Fibroblast of skin of left quadriceps (primary cell): ENCODE data around the gene EVI2A.

Source experiments
- DNase-seq, 2 experiments: peaks; one replicate each; pipeline ENCODE4 v3.0.0-alpha.2; 2013; ENCODE audit warnings: low read depth in 2 of 2

The EVI2A gene

DNA sequence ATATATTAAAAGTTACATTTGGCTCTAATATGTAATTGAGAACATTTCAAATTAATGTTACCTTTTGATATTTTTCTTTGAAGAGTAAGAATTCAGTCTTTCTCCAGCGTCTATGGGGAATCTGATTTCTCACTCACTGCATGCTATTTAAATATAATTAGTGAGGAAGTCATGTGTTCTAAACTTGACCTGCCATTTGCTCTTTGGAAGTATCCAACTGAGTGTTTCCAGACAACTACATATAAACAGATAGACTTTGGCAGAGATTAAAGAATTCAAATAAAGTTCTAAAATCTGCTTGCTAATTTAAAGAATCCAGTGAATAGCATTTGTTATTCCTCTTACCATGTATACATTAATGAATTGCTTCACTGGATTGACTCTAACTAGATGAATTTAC, 47.9 kb downstream of the EVI2A start:
- no peak for DNase-seq

DNA sequence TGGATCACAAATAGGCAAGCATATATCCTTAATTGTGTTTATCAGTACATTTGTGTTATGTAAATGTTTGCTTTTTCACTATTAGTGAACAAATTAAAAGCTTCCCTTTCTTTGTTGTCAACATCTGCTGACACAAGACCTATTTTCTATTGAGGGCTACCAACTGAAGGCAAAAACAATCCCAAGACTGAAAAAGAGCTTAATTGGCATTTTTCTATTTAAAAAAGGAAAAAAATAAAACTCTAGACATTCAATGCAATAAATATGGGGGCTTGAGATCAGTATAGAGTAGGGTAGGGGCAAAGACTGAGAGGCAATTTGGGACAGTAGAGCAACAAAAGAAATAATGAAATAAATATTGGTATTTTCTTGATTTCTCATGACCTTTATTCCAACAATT, 48.6 kb downstream of the EVI2A start:
- DNase-seq: no peak

DNA sequence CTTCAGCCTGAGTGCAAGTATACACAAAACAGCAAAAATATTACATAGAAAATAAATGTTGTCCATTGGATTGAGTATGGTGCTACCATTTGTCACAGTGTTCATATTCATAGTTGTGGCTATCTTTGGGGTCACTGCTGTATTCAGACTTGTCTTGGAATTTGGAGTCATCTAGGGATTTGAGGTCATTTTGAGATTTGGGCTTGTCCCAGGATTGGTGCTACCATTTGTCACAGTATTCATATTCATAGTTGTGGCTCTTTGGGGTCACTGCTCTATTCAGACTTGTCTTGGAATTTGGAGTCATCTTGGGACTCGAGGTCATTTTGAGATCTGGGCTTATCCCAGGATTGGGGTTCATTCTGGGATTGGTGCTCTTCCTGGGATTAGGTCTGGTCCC, 49.2 kb downstream of the EVI2A start:
- no peak for DNase-seq

DNA sequence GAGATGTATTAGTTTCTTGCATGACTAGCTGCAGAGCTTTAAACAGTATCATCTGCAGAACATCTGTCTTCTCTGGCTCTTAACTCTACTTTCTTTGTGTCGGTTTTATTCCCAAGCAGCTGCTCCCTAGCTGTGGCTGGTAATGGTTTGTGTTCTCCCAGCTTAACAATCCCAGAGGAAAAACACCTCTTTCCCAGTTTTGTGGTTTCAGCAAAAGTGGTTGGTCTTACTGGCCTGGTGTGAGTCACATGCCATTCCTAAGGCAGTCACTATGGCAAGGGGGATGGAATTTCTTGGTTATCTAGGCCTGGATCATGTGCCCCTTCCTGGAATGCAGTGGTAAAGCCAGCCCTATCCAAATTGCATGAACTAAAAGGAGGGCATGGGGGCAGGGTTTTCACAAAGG, 51.8 kb downstream of the EVI2A start:
- peak; percentile 99 for DNase-seq

DNA sequence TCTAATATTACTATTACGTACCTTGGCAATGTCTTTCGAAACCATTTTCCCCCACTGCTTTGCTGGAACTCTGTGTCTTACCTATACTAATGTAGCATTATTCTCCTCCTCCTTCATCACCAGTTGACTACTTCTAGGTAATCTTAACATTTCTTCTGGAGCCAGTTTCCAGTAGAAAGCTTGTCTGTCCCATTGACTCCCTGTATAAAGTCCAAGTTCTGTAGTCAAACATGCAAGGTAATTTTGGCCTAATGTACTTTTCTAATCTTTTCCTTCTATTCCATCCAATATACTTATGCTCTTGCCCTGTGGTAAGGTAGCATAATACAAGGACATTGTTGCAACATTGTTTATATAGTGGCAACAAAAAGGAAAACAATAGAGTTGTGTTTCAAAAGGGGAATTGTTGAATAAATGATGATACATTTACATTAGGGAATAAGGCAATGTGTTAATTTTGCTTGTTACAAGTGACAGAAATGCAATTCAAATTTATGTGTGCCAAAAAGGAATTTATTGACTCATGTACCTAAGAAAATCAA, 52.3 kb downstream of the EVI2A start:
- DNase-seq: no peak
